Memory B cell (primary cell): ENCODE measurements around the gene LRRC25.
A peak's percentile ranks its signal among the peaks of the same experiment; 100 is the strongest.

Experiments
- ATAC-seq: fragments of 150-1000 bp; cut with Tn5 transposase; 2 replicates; pipeline ENCODE4 v1.10.0; 2021; ENCODE audit warnings: low read depth, mild to moderate bottlenecking, moderate library complexity
- DNase-seq, 2 donors: peaks; one replicate each; pipeline ENCODE4 v3.0.0; 2022; ENCODE audit warnings: low spot score in 2 of 2
- H3K27ac Mint-ChIP-seq: one replicate; pipeline ENCODE4 v1.8.0; 2022; ENCODE audit warnings: mild to moderate bottlenecking, moderate library complexity, mixed read lengths
- H3K27me3 Mint-ChIP-seq: one replicate; pipeline ENCODE4 v1.8.0; 2022; ENCODE audit warnings: mixed read lengths
- H3K36me3 Mint-ChIP-seq: one replicate; pipeline ENCODE4 v1.8.0; 2022; ENCODE audit warnings: mild to moderate bottlenecking, mixed read lengths
- H3K4me1 Mint-ChIP-seq: one replicate; pipeline ENCODE4 v1.8.0; 2022; ENCODE audit warnings: mixed read lengths
- H3K4me3 Mint-ChIP-seq: one replicate; pipeline ENCODE4 v1.8.0; 2022; ENCODE audit warnings: mild to moderate bottlenecking, moderate library complexity, mixed read lengths
- H3K9me3 Mint-ChIP-seq: one replicate; pipeline ENCODE4 v1.8.0; 2022; ENCODE audit warnings: mixed read lengths

Gene LRRC25

DNA sequence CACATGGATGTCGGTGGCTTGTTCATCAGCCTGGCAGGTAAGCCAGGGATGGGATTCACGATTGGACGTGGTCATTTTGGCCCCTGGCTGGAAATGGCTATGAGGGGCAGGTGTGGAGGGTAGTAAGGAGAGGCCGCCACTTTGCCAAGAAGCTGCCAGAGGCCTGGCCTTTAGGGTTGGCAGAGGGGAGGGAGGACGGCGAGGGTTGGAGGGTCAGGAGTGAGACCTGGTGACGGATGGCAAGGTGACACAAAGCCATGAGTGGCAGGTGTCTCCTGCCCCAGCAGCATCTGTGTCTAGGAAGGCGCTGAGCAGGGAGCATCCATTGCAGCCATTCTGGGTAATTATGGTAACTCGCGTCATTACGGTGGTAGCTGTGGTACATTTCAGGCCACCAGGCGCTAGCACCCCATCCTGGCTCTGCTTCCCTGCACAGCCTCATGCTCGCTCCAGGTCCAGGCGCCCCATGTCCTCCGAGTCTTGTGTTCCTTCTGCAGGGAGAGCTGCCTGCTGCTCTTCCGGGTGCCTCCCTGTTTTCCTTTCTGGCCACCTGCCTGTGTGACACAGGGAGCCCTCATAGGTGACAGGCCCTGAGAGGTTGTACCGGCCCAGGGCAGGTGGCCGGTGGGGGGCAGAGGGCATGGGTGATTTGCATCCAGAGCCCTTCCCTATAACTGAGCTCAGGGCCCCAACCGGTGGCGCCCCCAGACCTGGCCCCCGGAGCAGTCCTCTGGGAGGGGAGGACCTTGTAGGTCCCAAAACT lies 26.0 kb upstream of the LRRC25 start:
- Mint-ChIP-seq H3K36me3 (no peaks in the 10 kb centered on the region), H3K4me3 (no peak overlapping the region), H3K27ac (no peak overlapping the region), H3K27me3 (peaks cover 3% of the 10 kb centered on the region), H3K9me3 (no peaks in the 10 kb centered on the region), H3K4me1 (peaks cover 44% of the 10 kb centered on the region)
- DNase-seq (no peak), ATAC-seq (no peak)

DNA sequence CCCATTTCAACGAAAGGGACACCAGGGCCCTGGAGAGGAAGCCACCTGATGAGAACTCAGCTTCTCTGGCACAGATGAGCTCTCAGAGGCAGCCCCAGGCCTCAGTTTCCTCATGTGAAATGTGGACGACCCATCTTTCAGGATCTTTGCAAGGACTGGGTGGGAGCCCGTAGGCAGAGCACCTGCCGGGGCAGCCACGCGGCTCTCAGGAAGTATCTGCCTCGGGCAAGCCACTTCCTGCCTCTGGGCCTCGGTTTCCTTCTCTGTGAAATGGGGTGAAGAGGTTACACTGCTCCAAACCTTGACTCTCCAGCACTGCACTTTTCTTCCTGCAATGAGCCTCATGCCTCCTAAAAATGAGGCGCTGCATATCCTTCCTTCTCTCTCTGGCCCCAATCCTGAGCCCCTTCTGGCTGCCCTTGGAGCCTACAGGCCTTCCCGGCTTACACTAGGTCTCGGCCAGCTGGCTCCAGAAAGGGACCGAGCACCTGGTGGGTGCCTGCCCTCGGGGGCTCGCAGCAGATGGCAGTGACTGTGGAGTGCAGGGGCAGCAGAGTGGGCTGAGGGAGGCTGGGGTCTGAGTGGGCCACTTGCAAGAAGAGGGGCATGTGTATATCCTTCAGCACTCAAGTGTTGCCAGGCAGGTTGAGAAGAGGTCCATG lies 25.2 kb upstream of the LRRC25 start:
- ATAC-seq: no peak
- Mint-ChIP-seq H3K36me3 (no peaks in the 10 kb centered on the region), H3K4me3 (no peak overlapping the region), H3K27me3 (peaks cover 10% of the 10 kb centered on the region), H3K4me1 (peaks cover 50% of the 10 kb centered on the region), H3K27ac (no peak overlapping the region), H3K9me3 (no peaks in the 10 kb centered on the region)
- no peak for DNase-seq

DNA sequence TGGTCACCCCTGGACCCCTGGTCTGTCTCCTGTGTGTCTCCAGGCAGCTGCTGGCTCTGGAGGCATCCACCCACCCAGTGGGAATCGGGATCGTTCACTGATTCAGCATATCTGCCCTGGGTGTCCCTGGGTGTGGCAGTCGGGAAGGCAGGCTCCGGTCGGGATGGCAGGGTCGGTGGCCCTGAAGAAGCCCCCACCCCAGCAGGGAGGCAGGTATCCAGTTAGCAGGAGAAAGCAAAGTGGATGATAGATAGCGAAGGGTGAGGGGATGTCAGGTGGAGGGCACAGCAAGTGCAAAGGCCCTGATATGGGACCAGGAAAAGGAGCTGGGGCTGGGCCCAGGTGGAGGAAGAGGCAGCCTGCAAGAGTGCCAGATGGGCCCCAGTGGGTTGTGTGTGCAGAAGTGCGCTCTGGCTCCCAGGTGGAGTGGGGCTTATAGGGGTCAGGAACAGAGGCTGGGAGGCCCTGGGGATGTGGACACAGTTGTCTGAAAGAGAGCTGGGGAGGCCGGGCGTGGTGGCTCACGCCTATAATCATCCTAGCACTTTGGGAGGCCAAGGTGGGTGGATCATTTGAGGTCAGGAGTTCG lies 24.0 kb upstream of the LRRC25 start:
- H3K9me3 Mint-ChIP-seq: no peaks in the 10 kb centered on the region
- peak overlapping the region; percentile 41 for H3K4me3 Mint-ChIP-seq
- H3K36me3 Mint-ChIP-seq: no peaks in the 10 kb centered on the region
- peaks cover 58% of the 10 kb centered on the region for H3K4me1 Mint-ChIP-seq
- ATAC-seq (no peak), DNase-seq (no peak)
- H3K27ac Mint-ChIP-seq: no peak overlapping the region
- H3K27me3 Mint-ChIP-seq: peaks cover 18% of the 10 kb centered on the region

DNA sequence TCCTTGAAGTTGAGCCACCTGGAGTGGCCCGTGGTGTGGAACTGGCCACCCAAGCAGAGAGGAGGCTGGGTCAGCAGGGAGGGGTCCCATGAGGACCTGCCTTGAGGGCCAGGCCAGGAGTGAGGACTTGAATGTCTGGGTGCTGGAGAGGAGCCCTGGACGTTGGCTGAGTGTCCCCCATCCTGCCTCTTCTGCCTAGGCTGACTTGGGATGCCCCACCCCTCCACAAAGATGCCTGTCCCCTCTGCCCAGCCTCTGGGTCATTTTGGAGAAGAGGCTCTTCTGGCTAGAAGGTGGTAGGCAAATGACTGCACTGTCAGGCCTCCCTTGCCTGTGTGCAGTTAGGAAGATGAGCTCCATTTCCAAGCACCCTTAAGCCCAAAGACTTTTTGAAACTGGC lies 23.5 kb upstream of the LRRC25 start:
- peaks cover 21% of the 10 kb centered on the region for H3K27me3 Mint-ChIP-seq
- ATAC-seq (no peak), DNase-seq (no peak)
- no peaks in the 10 kb centered on the region for H3K36me3 Mint-ChIP-seq
- no peak overlapping the region for H3K27ac Mint-ChIP-seq
- H3K4me1 Mint-ChIP-seq: peaks cover 60% of the 10 kb centered on the region
- H3K4me3 Mint-ChIP-seq: no peak overlapping the region
- H3K9me3 Mint-ChIP-seq: no peaks in the 10 kb centered on the region

DNA sequence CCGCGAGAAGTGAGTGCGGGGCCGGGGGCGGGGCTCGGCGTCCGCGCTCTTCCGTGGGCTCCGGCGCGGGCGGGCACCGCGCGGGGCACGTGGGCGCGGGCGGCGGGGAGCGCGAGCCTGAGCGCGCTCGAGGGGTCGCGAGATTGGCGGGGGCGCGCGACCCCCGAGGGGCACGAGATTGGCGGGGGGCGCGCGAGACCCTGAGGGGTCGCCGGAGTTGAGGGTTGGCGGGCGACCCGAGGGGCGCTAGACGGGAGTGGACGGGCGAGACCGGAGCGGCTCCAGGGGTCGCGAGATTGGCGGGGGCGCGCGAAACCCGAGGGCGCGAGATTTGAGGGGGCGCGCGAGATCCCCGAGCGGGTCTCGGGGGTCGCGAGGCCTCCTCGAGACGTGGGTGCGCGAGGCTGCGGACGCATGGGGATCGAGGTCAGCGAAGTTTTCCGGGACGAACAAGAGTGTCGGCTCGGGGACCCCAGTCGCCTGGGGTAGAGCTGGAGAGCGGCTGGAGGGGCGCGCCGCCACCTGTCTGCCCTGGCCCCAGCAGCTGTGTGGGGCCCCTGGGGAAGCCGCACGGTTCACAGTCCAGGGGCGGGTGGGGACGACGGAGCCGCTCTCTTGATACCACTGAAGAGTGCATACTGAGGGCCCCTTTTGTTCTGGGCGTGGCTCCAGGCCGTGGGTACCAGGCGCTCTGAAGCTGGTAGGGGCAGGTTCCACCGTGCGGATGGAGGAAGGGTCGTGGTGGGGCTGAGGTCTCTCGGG lies 22.5 kb upstream of the LRRC25 start:
- Mint-ChIP-seq H3K36me3 (no peaks in the 10 kb centered on the region), H3K4me1 (peaks cover 60% of the 10 kb centered on the region), H3K27ac (no peak overlapping the region), H3K9me3 (no peaks in the 10 kb centered on the region), H3K4me3 (peak overlapping the region; percentile 68), H3K27me3 (peaks cover 24% of the 10 kb centered on the region)
- DNase-seq (no peak), ATAC-seq (peak; percentile 20)

DNA sequence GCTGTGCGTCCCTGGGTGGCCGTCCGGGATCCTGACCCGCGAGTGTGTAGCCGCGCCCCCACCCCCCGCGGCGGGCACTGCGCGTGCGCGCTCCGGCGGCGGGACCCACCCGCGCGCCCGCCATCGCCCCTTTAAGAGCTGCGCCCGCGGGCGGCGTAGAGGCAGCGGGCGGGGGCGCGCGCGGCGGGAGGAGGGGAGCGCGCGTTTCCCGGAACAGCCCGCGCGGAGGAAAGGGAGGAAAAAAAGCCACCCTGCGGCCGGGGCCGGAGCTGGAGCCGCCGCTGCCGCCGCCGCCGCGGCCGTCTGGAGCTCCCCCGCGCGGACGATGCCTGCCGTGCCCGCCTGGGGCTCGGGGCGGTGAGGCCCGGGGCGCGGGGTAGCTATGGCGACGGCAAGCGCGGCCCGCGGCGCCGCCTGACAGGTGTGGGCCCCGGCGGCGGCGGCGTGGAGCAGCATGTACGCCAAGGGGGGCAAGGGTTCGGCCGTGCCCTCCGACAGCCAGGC lies 21.8 kb upstream of the LRRC25 start, which contains the start of gene SSBP4:
TSS of gene SSBP4 (plus strand) at position 204 of the 504 bp plus-strand sequence. CDS start at position 455, 251 bp downstream.
- H3K27ac Mint-ChIP-seq: peak within 1 kb of the TSS; percentile 79
- no peaks in the 10 kb centered on the region for H3K36me3 Mint-ChIP-seq
- H3K4me3 Mint-ChIP-seq: peak within 1 kb of the TSS; percentile 75
- no peaks in the 10 kb centered on the region for H3K9me3 Mint-ChIP-seq
- H3K4me1 Mint-ChIP-seq: peaks cover 59% of the 10 kb centered on the region
- peak; percentile 68 to 76 for DNase-seq
- peaks cover 27% of the 10 kb centered on the region for H3K27me3 Mint-ChIP-seq
- peak; percentile 79 for ATAC-seq

DNA sequence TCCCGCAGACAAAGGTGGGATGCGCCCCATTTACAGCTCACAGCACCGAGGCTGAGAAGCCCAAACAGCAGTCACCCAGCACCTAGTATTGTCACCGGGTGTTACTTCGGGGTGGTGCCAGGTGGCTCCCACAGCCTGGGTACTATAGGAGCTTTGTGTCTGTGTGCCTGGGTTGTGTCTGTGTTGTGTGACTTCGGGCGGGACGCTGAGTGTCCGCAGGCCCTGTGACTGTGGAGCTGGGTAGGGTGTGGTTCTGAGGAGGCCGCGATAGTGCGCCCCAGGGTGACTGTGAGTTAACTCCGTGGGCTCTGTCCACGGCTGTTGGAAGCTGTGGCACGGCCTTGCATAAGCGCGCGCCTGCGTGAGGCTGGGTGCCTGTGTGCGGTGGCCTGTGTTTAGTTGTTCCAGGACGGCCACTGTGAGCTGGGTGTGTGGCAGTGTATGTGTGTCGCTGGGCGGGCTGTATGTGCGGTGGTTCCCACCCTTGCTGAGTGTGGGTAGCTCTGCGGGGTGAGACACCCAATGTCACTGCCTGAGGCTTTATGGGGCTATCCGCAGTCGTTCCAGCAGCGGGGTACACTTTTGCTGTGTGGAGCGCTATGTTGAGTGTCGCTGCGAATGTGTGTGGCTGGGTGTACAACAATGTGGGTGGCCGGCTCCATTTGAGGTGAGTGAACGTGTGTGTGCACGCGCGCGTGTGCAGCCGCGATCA lies 21.2 kb upstream of the LRRC25 start:
- peak in 1 of 2 donors; percentile 28 for DNase-seq
- peak; percentile 15 for ATAC-seq
- H3K4me3 Mint-ChIP-seq: peak overlapping the region; percentile 75
- H3K27me3 Mint-ChIP-seq: peaks cover 30% of the 10 kb centered on the region
- no peaks in the 10 kb centered on the region for H3K9me3 Mint-ChIP-seq
- no peaks in the 10 kb centered on the region for H3K36me3 Mint-ChIP-seq
- peak overlapping the region; percentile 79 for H3K27ac Mint-ChIP-seq
- peaks cover 57% of the 10 kb centered on the region for H3K4me1 Mint-ChIP-seq

DNA sequence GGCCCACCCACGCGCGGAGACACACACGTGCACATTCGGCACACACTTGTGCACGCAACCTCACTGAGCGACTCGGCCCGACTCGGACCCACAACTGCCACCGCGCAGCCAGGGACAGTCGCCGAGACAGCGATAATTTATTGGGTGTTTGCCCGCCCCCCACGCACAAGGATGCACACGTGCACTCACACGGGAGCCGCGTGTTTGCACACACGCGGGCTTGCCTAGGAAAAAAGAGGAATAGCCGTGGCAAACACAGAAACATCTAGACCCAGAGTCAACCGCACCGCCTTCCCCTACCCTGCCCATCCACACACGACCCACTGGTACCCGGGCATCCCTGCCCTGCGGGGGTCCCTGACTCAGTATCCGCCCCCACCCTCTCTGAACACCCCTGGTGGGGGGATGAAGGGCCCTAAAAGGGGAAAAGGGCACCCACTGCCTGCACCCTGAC lies 20.6 kb upstream of the LRRC25 start:
- peaks cover 52% of the 10 kb centered on the region for H3K4me1 Mint-ChIP-seq
- DNase-seq (no peak), ATAC-seq (no peak)
- H3K27ac Mint-ChIP-seq: peak overlapping the region; percentile 79
- no peaks in the 10 kb centered on the region for H3K9me3 Mint-ChIP-seq
- peaks cover 32% of the 10 kb centered on the region for H3K27me3 Mint-ChIP-seq
- peak overlapping the region; percentile 75 for H3K4me3 Mint-ChIP-seq
- no peaks in the 10 kb centered on the region for H3K36me3 Mint-ChIP-seq

DNA sequence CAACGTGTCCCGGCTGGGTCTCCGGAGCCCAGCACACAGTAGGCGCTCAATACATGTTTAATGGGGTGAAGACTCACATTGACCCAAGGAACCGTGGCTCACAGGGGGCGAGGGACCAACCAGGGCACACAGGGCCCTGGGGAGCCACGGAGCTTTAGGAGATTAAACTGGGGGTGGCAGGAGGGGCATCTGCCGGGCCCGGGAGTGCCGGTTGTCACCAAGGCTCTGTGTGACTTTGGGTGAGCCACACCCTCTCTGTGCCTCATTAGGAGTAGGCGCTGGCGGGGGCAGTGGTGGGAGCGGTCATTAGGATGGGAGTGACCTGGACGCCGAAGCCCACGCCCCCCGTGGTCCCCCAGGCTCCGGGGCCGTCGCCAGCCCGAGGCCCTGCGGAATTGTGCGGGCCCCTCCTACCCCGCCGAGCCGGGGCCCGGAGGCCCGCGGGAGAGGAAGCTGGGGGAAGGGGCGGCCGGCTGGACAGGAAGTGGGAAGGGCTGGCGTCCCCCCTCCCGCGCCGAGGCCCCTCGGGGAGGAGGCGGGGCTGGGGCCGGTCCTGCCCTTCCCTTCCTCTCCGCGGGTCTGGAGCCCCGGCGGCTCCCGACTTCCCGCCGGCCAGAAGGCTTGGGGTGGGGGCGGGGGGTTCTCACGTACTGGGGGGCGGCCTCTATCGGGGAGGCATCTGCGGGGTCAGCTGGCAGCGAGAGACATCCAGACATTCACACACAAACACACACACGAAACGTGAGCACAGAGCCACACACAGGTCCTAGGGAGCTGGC lies 20.0 kb upstream of the LRRC25 start:
- H3K4me3 Mint-ChIP-seq: peak overlapping the region; percentile 75
- no peaks in the 10 kb centered on the region for H3K36me3 Mint-ChIP-seq
- no peaks in the 10 kb centered on the region for H3K9me3 Mint-ChIP-seq
- DNase-seq: no peak
- H3K27ac Mint-ChIP-seq: peak overlapping the region; percentile 79
- peaks cover 48% of the 10 kb centered on the region for H3K4me1 Mint-ChIP-seq
- no peak for ATAC-seq
- H3K27me3 Mint-ChIP-seq: peaks cover 38% of the 10 kb centered on the region

DNA sequence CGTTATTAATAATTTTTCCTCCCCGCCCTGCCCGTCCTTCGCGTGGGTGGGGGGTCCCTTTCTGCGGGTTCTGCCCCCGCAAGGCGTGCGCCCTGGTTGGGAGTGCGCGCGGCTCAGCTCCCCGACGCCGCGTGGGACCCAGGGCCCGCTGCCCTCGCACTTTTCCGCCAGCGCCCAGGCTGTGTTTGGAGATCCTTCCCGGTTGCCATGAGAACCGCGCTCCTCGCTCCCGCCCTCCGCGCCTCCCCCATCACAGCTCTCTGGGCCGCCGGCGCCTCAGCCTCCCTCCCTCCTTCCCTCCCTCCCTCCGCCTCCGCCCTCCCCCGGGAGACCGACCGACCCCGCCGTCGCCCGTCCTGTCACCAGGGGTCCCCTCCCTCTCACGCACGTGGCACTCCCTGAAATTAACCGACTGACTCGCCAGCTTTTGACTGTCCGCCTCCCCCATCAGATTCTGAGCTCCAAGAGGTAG lies 19.4 kb upstream of the LRRC25 start:
- peaks cover 43% of the 10 kb centered on the region for H3K4me1 Mint-ChIP-seq
- H3K4me3 Mint-ChIP-seq: peak overlapping the region; percentile 75
- H3K27me3 Mint-ChIP-seq: peaks cover 41% of the 10 kb centered on the region
- DNase-seq (no peak), ATAC-seq (peak; percentile 11)
- H3K9me3 Mint-ChIP-seq: no peaks in the 10 kb centered on the region
- peak overlapping the region; percentile 79 for H3K27ac Mint-ChIP-seq
- H3K36me3 Mint-ChIP-seq: no peaks in the 10 kb centered on the region

DNA sequence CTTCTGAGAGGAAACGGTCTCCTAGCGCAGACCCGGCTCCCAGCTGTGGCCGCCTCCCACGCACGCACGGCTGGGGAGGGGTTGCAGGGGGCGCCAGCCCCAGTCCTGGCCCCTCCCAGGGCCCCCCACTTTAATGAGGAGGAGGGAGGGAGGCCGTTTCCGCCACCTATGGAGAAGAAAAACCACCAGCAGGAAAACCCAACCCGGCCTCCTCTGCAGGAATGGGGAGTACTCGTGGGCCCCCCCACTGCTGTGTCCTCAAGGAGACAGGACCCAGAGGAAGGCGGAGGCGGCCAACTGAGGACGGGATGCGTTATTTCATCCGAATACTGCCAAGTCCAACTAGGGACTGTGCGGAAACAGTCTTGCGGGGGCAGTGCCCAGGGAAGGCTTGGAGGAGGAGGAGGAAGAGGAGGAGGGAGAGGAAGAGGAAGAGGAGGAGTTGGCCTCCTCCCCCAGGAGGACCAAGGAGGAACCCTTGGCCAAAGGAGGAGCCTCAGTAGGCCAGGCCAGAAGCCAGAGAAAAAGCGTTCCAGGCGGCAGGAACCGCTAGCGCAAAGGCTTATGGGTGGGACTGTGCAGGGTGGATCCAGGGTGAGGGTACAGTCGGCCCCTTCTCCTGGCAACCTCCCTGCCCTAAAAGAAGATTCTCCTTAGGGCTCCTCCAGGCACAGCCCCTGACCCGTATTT lies 17.9 kb upstream of the LRRC25 start:
- Mint-ChIP-seq H3K36me3 (no peaks in the 10 kb centered on the region), H3K27me3 (peaks cover 44% of the 10 kb centered on the region), H3K4me1 (peaks cover 40% of the 10 kb centered on the region), H3K27ac (no peak overlapping the region), H3K9me3 (no peaks in the 10 kb centered on the region), H3K4me3 (no peak overlapping the region)
- ATAC-seq: no peak
- DNase-seq: no peak

DNA sequence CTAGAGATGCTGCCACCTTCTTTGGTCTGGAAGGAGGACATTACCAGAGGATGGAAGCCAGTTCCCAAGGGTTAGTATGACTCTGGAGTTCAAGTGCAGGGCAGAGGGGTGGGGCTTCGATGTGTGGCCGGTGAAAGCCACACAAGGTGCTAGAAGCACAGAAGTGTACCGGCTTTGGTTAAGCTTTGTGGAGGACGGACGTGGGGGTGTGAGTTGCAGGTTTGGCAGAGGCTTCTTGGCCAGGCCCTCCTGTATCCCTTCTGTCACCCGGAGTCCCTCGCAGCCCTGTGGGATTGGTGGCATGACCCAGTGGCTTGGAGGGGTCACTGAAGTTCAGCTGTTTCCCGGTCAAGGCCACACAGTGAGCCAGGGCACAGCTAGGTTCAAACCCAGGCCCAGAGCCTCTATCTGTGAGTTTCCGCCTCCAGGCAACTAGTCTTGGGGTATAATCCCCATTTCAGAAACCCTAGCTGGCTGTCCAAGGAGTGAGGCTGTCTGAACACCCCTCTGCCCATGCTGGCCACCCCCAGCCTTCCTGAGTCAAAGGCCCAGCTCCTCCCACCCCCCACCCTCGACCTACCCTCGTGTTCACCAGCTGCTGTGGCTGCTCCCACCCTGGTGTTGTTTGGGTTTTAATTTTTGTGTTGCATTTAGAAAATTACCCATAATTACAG lies 17.2 kb upstream of the LRRC25 start:
- Mint-ChIP-seq H3K27me3 (peaks cover 42% of the 10 kb centered on the region), H3K4me3 (no peak overlapping the region), H3K36me3 (no peaks in the 10 kb centered on the region), H3K4me1 (peaks cover 38% of the 10 kb centered on the region), H3K27ac (no peak overlapping the region), H3K9me3 (no peaks in the 10 kb centered on the region)
- no peak for ATAC-seq
- DNase-seq: no peak
